ENCODE data around the gene HOXC13.
A peak's percentile ranks its signal among the peaks of the same experiment; 100 is the strongest.

Gene HOXC13

GRCh38 chr12:53939141-53940108 lies 794 bp downstream of the HOXC13 start:
- TF ChIP-seq CTBP1 (IDR thresholded peaks at IDR 0.05; ENCODE audit: borderline replicate concordance) (no peak), L3MBTL2 (conservative IDR thresholded peaks at IDR 0.05) (peak; percentile 62)
- peak; percentile 39 for DNase-seq (ENCODE audit: extremely low spot score)
- ChIA-PET POLR2A (interaction anchor here (0.6 to 3.1 kb wide), 10 partner anchors 12 to 163 kb away, joined by 3 to 14 read pairs (median 4); partner anchors contain the start of gene HOXC12), CTCF (interaction anchor here (0.7 to 1.3 kb wide), 4 partner anchors 9 to 54 kb away, joined by 3 to 4 read pairs (median 3); no protein-coding TSS in a partner anchor)

DNA sequence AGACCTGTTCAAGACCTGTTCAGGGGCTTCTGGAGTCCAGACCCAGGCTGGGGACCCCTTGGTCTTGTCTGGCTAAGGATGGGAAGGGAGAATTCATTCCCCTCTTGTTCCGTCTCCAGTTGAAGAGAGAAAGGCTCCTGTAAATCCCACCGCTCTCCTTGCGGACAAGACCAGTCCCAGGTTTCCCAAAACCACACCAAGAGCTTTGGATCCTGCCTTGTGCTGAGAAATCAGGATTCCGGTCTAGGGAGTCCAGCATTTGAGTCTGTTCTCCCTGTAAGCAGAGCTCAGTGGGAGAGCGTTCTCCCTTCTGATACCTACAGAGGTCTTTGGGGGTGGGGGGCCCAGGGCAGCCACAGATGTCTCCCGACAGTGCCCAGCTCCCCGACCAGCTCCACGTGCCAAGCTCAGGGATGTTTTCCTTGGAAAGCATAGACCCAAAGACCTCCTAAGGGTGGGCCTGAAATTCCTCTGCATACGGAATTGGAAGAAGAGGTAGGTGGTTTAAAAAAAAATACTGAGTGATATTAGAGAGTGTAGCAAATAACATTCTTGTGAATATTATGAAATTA lies 1.9 kb downstream of the HOXC13 start:
- TF ChIP-seq HDGF (IDR thresholded peaks at IDR 0.05; ENCODE audit: borderline replicate concordance) (no peak), SP1 (IDR thresholded peaks at IDR 0.05) (no peak), L3MBTL2 (conservative IDR thresholded peaks at IDR 0.05) (no peak), ARNT (IDR thresholded peaks at IDR 0.05) (no peak), NFRKB (IDR thresholded peaks at IDR 0.05) (no peak), FOXK2 (IDR thresholded peaks at IDR 0.05) (no peak), SUZ12 (IDR thresholded peaks at IDR 0.05) (no peak), PKNOX1 (IDR thresholded peaks at IDR 0.05) (no peak), CTBP1 (IDR thresholded peaks at IDR 0.05; ENCODE audit: borderline replicate concordance) (no peak), TARDBP (IDR thresholded peaks at IDR 0.05) (no peak), FOXA1 (IDR thresholded peaks at IDR 0.05) (no peak), ELF4 (IDR thresholded peaks at IDR 0.05) (no peak), LEF1 (IDR thresholded peaks at IDR 0.05; ENCODE audit: borderline replicate concordance) (no peak), BHLHE40 (IDR thresholded peaks at IDR 0.05; ENCODE audit: borderline replicate concordance) (no peak), ZNF384 (IDR thresholded peaks at IDR 0.05) (no peak), FOXM1 (IDR thresholded peaks at IDR 0.05; ENCODE audit: borderline replicate concordance) (no peak)
- no peak for DNase-seq (ENCODE audit: extremely low spot score)
- ChIA-PET CTCF (interaction anchor here (0.7 to 1.3 kb wide), 4 partner anchors 8 to 272 kb away, joined by 3 read pairs; no protein-coding TSS in a partner anchor), POLR2A (interaction anchor here (0.5 to 3.1 kb wide), 9 partner anchors 13 to 146 kb away, joined by 3 to 10 read pairs (median 4); no protein-coding TSS in a partner anchor)

DNA sequence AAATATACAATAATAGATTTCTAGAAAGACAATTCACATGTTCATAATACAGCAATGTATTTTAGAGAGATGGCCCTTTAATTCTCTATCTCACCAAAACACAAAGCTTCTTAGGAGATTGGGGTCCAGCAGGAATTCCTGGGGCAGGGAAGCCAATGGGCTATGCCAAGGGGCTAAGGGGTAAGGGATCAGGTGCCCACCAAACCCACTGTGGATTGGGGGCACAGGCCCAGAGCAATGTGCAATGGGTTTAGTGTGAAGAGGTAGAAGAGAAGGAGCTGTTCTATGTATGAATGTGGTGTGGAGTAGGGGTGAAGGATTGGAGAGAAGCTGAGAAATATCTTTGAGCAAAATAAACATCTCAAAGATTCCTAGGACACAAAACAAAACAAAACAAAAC lies 2.6 kb downstream of the HOXC13 start:
- ChIA-PET POLR2A (interaction anchor here (1.0 to 1.9 kb wide), 4 partner anchors 12 to 35 kb away, joined by 3 to 6 read pairs (median 4); no protein-coding TSS in a partner anchor), CTCF (interaction anchor here (1.1 kb wide), 1 partner anchor 272 kb away, joined by 3 read pairs; no protein-coding TSS in a partner anchor)
- DNase-seq (ENCODE audit: extremely low spot score): no peak
- no peak for TF ChIP-seq FOXK2 (IDR thresholded peaks at IDR 0.05)
- TF ChIP-seq PKNOX1 (IDR thresholded peaks at IDR 0.05): no peak
- TF ChIP-seq ZNF384 (IDR thresholded peaks at IDR 0.05): no peak
- no peak for TF ChIP-seq BHLHE40 (IDR thresholded peaks at IDR 0.05; ENCODE audit: borderline replicate concordance)

DNA sequence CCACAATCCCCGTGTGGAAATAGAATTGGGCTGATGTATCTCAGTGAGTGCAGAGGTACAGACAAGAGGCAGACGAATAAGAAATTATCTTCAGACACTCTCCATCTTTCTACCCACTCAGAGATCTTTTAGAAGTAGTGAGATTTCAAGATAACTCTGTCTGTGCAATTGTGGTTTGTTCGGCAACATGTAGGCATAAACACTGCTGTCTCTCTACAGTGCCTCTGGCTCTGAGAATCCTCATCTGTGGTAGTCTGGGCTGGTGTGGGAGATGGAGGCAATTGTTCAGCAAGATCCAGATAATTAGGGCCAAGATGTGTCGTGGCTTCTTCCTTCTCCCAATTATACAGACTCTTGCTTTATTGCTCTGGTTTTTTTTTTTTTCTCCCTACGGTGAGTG lies 3.1 kb downstream of the HOXC13 start:
- DNase-seq (ENCODE audit: extremely low spot score): no peak
- ChIA-PET POLR2A (interaction anchor here (1.0 to 1.9 kb wide), 4 partner anchors 11 to 34 kb away, joined by 3 to 6 read pairs (median 4); no protein-coding TSS in a partner anchor), CTCF (interaction anchor here (0.9 kb wide), 1 partner anchor 10 kb away, joined by 3 read pairs; no protein-coding TSS in a partner anchor)
- TF ChIP-seq HDGF (IDR thresholded peaks at IDR 0.05; ENCODE audit: borderline replicate concordance) (no peak), ZNF384 (IDR thresholded peaks at IDR 0.05) (no peak), L3MBTL2 (conservative IDR thresholded peaks at IDR 0.05) (no peak), CTBP1 (IDR thresholded peaks at IDR 0.05; ENCODE audit: borderline replicate concordance) (no peak), FOXM1 (IDR thresholded peaks at IDR 0.05; ENCODE audit: borderline replicate concordance) (no peak), NFRKB (IDR thresholded peaks at IDR 0.05) (no peak), FOXK2 (IDR thresholded peaks at IDR 0.05) (no peak), ARNT (IDR thresholded peaks at IDR 0.05) (no peak), BHLHE40 (IDR thresholded peaks at IDR 0.05; ENCODE audit: borderline replicate concordance) (no peak), TARDBP (IDR thresholded peaks at IDR 0.05) (no peak), LEF1 (IDR thresholded peaks at IDR 0.05; ENCODE audit: borderline replicate concordance) (no peak), SUZ12 (IDR thresholded peaks at IDR 0.05) (no peak), SP1 (IDR thresholded peaks at IDR 0.05) (no peak), PKNOX1 (IDR thresholded peaks at IDR 0.05) (no peak), ELF4 (IDR thresholded peaks at IDR 0.05) (no peak), FOXA1 (IDR thresholded peaks at IDR 0.05) (no peak)

DNA sequence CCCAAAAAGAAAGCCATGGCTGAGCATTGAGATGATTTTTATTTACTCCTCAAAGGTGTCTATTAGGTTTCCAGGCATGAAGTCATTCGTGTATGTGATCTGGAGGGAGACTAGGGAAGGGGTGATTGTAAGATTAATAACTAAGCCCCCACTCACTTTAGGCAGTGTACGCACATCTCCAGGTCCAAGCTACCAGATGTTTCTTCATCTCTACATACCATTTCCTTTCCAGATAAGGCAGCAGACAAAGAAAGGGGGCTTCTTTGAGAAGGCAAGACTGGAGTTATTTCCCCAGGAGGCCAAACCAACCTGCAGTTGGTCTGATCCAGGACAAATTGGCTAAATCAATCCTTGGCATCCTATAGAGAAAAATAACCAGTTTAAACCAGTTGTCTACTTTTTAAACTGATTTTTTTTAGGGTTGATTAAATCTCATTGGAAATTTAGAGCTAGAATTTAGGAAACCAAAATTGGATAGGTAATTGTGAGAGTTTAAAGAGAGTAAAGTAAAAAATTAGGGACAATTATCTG lies 3.9 kb downstream of the HOXC13 start:
- CTCF ChIA-PET: interaction anchor here (0.6 to 0.9 kb wide), 2 partner anchors 9 to 178 kb away, joined by 3 to 9 read pairs; no protein-coding TSS in a partner anchor
- DNase-seq (ENCODE audit: extremely low spot score): no peak
- TF ChIP-seq FOXM1 (IDR thresholded peaks at IDR 0.05; ENCODE audit: borderline replicate concordance) (no peak), ELF4 (IDR thresholded peaks at IDR 0.05) (no peak), BHLHE40 (IDR thresholded peaks at IDR 0.05; ENCODE audit: borderline replicate concordance) (no peak), PKNOX1 (IDR thresholded peaks at IDR 0.05) (no peak), L3MBTL2 (conservative IDR thresholded peaks at IDR 0.05) (no peak), SP1 (IDR thresholded peaks at IDR 0.05) (no peak), FOXA1 (IDR thresholded peaks at IDR 0.05) (no peak), CTBP1 (IDR thresholded peaks at IDR 0.05; ENCODE audit: borderline replicate concordance) (no peak), HDGF (IDR thresholded peaks at IDR 0.05; ENCODE audit: borderline replicate concordance) (no peak), ZNF384 (IDR thresholded peaks at IDR 0.05) (no peak), FOXK2 (IDR thresholded peaks at IDR 0.05) (no peak), SUZ12 (IDR thresholded peaks at IDR 0.05) (no peak)
- POLR2A ChIA-PET: no interaction called here

Measured in HEK293T (cell line).